Measurements from ENCODE around the gene PDZD8.
"Not testable (repeated sequence)": the region's sequence is repeated elsewhere in the genome, so short reads cannot be mapped to it uniquely, and the experiment has no call there.

PDZD8 gene

DNA sequence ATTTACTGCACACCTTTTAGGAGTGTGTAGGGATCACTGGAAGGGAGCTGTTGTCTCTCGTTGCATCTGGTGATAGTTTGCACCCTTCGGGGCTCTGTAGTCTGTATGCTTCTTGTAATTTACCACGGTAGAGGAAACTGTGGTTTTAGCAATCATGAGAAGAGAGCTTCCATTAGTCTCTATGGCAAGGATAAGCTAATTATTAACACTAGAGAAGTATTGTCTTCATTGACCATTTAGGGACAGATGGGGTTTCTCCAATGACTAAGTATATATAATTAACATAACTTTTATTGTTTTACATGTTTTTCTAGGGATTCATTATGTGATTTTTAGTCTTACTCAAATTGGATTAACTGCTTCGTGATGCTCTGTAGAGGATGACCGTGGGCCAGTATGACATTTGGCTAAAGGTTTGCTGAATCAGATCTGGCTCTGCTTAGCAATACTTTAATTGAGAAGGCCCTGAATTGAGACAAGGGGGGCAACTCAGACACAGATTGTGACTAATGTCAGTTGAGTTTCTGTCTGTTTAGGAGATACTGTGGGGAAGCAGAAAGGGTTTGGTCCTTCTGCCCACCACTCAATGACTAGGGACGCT, 125.6 kb downstream of the PDZD8 start:
- DNase-seq = no peak

GRCh38 chr10:117248750-117249465, 126.3 kb downstream of the PDZD8 start:
- DNase-seq = no peak

DNA sequence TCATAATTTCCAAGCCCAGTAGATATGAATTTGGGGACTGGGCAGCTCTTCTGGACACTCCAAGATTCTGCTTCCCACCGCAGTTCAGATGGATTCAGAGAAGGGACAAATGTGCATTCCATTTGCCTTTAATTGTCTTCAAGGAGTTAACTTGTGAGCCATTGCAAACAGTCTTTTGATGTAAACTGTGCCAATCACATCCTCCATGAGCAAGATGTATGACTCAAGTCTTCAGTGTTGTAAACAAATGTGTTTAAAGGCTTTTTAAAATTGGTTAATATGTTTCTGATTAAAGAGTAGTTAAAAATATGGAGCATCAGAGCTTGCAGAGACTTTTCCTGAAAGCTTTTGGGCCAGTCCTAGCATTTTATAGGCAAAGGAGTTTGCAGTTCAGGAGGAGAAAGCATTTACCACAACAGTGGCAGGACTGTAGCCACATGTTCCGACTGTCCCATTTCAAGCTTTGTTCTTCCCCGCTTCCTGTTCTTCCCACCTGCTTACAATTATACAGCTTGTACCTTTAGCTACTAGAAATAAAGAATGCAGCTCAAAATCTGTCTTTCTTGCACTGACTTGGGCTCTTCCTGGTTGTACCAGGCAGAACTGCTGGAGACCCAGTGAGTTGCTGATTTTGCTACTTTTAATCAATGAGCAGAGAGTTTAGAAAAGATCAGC, 128.1 kb downstream of the PDZD8 start:
- no peak for DNase-seq

GRCh38 chr10:117242463-117242832, 132.8 kb downstream of the PDZD8 start:
- no peak for DNase-seq

DNA sequence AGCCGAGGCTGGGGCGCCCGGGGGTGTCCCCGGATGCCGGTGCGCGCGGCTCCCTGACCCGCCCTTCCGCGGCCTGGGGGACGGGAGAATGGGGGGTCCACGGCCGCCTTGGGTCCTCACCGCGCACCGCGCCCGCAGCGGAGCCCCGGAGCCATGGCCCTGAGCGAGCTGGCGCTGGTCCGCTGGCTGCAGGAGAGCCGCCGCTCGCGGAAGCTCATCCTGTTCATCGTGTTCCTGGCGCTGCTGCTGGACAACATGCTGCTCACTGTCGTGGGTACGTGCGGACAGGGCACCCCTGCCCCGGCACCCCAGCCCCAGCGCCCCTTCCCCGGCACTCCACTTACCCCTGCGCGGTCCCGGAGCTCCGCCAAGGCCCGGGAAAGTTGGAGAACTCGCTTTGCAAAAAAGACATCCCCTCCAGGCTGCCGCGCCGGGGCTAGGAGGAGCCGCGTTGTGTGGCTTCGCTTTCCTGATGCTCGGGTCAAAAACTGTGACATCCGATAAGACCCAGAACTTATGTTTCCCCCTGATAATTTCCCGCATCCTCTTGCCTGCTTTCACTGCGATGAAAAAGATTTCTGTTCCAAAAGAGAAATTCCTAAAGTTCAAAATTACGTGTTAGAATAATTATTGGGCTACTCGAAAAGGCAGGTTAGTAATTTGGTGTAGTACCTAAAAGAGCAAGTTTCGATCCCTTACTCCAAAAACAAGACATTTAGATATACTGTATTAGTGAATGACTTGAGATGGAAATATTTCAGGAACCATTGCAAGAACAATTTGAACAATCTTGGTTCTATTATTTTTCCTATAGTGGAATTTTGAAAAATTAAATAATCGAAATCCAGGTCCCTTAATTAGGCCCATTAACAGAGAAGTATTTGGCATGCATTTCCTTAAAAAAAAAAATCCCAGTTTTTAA, 133.4 kb downstream of the PDZD8 start:
- no peak for DNase-seq

DNA sequence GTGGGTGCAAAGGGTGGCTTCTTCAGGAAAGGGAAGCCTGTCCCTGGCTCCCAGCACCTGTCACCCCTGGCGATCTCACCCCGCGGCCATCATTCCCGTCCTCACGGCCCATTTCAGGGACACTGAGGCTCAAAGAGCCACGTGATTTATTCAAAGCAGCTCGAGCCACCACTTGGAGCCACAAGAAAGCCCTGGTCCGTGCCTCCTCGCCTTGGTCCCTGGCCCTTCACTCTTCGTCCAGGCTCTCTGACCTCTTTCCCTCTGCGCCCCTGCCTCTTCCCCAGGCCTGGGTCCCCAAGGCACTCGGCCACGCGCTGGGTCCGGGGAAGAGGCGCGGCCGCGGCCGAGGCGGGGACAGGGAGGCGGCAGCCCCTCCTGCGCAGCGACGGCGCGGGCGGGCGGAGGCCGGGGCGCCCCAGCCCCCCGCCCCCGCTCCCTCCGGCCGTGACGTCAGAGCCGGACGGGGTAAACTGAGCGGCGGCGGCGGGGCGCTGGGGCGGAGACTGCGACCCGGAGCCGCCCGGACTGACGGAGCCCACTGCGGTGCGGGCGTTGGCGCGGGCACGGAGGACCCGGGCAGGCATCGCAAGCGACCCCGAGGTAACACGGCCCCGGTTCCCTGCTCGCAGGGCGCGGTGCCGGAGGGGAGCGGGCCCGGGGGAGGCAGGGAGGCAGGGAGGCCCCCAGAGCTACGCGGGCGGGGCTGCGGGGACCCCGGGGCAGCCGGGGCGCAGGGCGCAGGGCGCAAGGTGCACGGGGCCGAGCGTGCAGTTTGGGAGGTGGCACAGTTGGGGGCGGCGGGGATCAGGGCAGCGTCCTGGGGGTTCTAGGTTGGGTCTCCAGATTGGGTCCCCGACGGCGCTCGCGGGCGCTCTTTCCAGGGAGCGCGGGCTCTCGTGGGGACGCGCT, 134.4 kb downstream of the PDZD8 start, which contains the start of gene SLC18A2:
Gene SLC18A2, plus strand, starts transcription at position 494 of the 909 bp plus-strand sequence. CDS start 580 bp downstream, outside the sequence.
- DNase-seq = no peak

DNA sequence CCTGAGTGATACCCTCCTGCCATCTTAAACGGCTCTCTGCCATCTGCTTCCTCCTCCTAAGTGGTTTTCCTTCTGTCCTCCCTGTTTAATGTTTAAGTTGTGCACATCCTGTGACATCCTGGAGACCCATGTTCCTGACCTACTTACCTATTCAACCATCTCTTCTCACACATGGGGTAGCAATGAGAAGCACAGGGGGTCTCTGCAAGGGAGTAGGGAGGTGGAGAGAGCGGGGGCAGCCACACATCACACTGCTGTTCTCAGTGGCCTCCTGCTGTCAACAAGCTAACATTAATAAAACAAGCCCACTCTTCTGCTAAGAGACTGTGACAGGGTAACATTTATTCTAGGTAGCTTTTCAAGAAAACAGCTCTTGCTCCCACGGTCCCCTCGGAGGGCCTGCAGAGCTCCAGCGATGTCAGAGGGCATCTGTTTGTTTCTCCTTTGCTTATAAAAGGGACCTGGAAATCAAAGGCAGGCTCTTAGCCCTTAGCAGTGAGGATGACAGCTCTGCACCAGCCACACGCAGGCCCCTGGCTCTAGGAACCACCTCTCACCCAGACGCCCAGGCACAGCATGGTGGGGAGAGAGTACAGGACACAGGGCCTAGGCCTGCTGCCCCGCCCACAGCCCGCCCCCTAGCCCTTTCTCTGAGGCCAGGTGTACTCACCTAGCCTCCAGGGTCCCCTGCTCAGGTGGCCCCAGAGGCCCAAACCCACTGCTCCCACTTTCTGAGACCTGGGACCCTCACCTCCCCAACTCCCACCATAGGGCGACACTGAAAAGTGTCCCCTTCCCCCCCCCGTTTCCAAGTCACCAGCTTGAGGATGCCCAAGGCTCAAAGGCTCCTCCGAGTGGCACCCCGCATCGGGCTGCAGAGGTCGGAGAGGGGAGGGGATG, 135.3 kb downstream of the PDZD8 start:
- DNase-seq = no peak

DNA sequence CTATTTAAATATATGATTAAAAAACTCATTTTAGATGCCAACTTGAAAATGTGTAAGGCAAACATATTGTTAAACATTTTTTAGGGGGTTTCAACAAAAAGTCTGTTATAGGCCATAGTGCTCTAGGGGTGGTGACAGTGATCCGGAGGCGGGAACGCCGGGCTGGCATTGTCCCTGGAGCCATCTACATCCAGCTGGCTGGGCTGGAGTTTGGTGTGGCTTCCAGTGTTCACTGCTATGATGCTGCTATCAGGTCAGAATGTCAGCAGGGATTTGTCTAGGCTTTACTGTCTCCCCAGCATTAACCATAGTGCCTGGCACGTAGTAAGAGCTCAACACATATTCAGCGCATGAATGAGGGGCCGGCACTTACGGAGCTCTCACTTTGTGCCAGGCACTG, 136.2 kb downstream of the PDZD8 start:
- DNase-seq = no peak

GRCh38 chr10:117237401-117237991, 137.7 kb downstream of the PDZD8 start:
- no peak for DNase-seq

- DNase-seq = not testable (repeated sequence)
Observed at GRCh38 chr10:117230107-117230506, 145.1 kb downstream of the PDZD8 start.

- no peak for DNase-seq
Observed at GRCh38 chr10:117228210-117228609, 147.0 kb downstream of the PDZD8 start.
